GM19238 (cell line): ENCODE measurements around the gene PPP1R9A.

Experiments
- DNase-seq: peaks from one replicate; pipeline ENCODE4 v3.0.0; 2011; ENCODE audit warnings: low spot score; ENCODE audit not compliant: insufficient read length

The PPP1R9A gene

GRCh38 chr7:94908323-94909178, 1.2 kb downstream of the PPP1R9A start:
- no peak for DNase-seq

GRCh38 chr7:94909179-94909466, 1.7 kb downstream of the PPP1R9A start:
- DNase-seq, result no peak

- DNase-seq, result no peak
Observed at GRCh38 chr7:94912085-94912484, 4.7 kb downstream of the PPP1R9A start.

- DNase-seq, result no peak
Observed at GRCh38 chr7:94913391-94913790, 6.0 kb downstream of the PPP1R9A start.

- no peak for DNase-seq
Observed at GRCh38 chr7:94921911-94922310, 14.5 kb downstream of the PPP1R9A start.

- DNase-seq, result no peak
Observed at GRCh38 chr7:94922457-94922856, 15.1 kb downstream of the PPP1R9A start.

GRCh38 chr7:94923412-94923811, 16.0 kb downstream of the PPP1R9A start:
- no peak for DNase-seq

GRCh38 chr7:94928168-94928707, 20.8 kb downstream of the PPP1R9A start:
- DNase-seq, result no peak

GRCh38 chr7:94933256-94933990, 26.0 kb downstream of the PPP1R9A start:
- no peak for DNase-seq

- DNase-seq, result no peak
Observed at GRCh38 chr7:94939395-94939794, 32.0 kb downstream of the PPP1R9A start.

GRCh38 chr7:94940241-94940640, 32.8 kb downstream of the PPP1R9A start:
- no peak for DNase-seq

GRCh38 chr7:94941844-94942632, 34.6 kb downstream of the PPP1R9A start:
- no peak for DNase-seq

- DNase-seq, result no peak
Observed at GRCh38 chr7:94943134-94943533, 35.7 kb downstream of the PPP1R9A start.

- no peak for DNase-seq
Observed at GRCh38 chr7:94949532-94949931, 42.1 kb downstream of the PPP1R9A start.

GRCh38 chr7:94955807-94956206, 48.4 kb downstream of the PPP1R9A start:
- DNase-seq, result no peak

- no peak for DNase-seq
Observed at GRCh38 chr7:94957061-94957460, 49.7 kb downstream of the PPP1R9A start.

- no peak for DNase-seq
Observed at GRCh38 chr7:94962661-94963060, 55.3 kb downstream of the PPP1R9A start.

GRCh38 chr7:94969434-94970084, 62.2 kb downstream of the PPP1R9A start:
- DNase-seq, result no peak

GRCh38 chr7:94970085-94970576, 62.7 kb downstream of the PPP1R9A start:
- DNase-seq, result no peak

GRCh38 chr7:94971051-94971867, 63.9 kb downstream of the PPP1R9A start:
- DNase-seq, result no peak
